Nucleus accumbens (tissue), 56 donors: ENCODE results near the gene ANKRD44.
"Not testable (repeated sequence)": the region's sequence is repeated elsewhere in the genome, so short reads cannot be mapped to it uniquely, and the experiment has no call there.

Experiments used
- DNase-seq, 56 donors: peaks; one replicate each; lab custom pipeline; 2025; lab: John Stamatoyannopoulos, UW

The ANKRD44 gene

DNA sequence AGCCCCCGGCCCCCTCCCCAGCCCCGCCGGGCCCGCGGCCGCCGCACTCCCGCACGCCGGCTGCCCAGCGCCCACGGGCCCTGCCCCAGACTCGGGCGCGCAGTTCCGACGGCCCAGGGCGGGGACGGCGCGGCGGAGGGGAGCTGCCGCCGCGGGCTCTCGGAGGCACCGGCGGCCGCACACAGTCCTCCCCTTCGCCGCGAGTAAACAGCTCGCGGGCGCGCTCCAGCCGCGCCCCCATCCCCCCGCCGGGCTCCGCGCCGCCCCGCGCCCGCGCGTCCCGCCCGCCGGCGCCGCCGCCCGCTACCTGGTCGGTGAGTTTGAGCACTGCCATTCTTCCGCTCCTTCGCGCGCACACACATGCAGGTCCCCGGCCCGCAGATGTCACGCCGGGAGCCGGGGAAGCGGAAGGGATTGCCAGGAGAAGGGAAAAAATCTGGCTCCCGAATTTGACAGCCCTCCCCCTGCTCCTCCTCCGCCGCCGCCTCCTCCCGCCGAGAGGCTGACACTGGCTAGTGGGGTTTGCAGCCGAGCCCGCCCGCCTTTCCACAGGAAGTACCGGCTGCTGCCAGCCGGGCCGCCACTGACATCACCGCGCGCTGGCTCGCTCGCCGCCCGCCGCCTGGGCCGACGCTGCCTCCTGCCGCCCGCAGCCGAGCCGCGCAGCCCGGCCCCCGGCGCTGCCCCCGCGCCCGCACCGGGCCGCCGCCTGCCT is at the start of gene ANKRD44:
TSS of gene ANKRD44 (minus strand) at position 510 of the 715 bp plus-strand sequence. CDS start at position 334, 176 bp downstream.
- DNase-seq, result peak; percentile 31 to 91 (median 82)

DNA sequence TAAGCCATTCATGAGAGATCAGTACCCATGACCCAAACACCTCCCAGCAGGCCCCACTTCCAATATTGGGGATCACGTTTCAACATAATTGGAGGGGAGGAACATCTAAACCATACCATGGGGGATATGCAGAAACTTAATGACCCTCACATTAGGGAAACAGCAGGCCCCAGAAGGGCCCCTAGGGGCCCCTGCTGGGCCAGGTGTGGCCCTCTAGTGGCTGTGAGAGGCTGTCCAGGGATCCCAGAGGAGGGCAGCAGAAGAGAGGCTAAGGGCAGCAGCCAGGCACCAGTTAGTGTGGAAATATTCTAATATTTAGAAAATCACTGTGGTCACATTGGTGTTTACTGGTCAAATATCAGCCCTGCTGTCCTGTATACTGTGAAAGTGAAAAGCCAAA is 49.3 kb upstream of the ANKRD44 start:
- DNase-seq, result no peak

DNA sequence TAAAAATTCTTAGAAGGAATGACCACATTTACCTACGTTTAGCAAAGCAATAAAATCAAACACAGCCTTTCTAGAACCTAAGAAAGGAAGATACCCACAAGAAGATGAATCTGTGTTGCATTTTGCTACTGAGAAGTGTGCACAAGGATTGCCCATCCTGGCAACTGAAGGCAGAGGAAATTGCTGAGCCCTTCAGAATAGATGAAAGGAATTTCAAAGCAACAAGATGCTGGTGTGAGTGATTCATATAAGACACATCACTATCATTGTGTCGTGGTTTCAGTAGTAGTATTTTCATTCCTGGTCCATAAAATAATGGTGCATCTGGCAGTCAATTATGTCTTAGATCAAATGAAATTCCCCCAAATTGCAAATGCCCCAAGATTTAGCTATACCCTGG is 48.4 kb upstream of the ANKRD44 start:
- no peak for DNase-seq

DNA sequence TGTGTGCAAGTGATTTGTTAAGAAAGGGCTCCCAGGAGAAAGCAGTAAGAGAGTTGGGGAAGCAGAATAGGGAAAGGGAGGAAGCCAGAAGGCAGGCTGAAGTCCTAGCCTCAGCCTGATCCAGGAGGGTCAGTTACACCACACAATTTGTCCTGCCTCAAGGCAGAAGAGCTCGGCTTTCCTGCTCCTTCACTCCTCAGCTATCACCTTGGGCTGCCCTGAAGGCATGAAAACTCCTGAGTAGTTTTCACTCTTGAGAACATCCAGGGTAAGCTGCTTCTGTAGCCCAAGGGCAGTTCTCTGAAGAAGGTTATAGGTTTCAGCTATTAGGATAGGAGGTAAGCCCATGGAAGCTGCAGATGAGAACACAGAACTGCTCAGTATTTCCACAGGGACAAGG is 47.4 kb upstream of the ANKRD44 start:
- no peak for DNase-seq

GRCh38 chr2:197356136-197356535 is 45.6 kb upstream of the ANKRD44 start:
- no peak for DNase-seq

DNA sequence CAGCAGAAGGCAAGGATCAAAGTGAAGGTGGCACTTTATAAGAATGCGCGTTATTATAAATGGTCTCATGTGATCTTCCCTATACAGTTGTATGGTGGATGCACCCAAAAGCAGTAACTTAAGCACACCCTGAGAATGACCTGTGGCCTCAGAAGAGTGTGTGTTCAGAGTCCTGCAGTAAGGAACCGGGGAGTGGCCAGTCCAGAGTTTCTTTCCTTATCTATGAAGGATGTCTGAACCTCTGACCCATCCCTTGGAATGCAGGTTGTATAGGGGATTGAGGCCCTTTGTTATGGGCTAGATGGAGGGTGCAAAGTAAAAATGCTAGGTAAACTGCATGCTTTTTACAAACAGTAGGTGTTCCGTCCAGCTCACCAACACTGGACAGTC is 43.6 kb upstream of the ANKRD44 start:
- no peak for DNase-seq

DNA sequence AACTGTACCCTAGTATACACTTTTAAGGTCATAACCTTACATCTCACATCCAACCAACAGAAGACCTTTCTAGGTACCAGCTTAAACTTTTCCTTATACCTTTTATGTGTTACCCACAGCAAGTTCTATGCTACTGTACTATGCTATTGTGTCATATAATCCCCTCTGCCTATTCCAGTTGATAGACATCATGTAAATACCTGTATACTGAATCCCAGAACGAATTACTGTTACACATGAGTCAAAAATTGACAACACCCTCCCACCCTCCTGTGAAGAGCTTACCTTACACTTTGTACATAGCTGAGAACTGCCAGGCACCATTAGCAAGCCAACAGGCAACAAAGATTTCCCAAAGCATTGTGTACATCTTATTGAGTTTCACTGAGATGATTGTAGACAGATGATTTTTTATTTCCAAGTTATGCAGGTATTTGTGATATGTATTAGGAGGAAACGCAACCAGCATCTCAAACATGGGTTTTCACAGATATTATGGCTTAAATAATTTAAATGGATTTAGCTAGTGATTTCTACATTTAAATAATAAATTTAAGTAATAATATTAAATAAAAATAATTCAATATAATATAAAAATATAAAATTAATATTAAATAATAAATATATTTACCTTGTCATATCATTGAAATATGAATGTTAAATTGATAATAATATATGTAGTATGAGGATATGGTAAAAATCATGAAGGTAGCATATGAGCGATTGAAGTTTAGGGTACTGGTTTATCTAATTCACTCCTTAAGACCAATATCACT is 43.0 kb upstream of the ANKRD44 start:
- no peak for DNase-seq

DNA sequence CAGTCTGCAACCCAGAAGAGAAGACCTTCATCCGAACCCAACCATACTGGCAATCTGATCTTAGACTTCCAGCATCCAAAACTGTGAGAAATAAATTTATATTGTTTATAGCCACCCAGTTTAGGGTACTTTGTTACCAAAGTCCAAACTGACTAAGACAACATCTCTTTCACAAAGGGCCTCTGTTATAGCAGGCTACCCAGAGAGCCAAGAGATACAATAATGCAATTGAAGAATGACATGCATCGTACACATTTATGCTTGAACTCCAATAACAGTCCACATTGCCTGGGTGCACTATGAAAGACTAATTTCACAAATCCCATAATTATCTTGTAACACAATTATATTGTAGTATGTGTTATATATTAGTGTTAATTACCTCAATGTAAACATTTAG is 39.1 kb upstream of the ANKRD44 start:
- DNase-seq, result no peak

GRCh38 chr2:197348721-197349360 is 38.3 kb upstream of the ANKRD44 start:
- no peak for DNase-seq

DNA sequence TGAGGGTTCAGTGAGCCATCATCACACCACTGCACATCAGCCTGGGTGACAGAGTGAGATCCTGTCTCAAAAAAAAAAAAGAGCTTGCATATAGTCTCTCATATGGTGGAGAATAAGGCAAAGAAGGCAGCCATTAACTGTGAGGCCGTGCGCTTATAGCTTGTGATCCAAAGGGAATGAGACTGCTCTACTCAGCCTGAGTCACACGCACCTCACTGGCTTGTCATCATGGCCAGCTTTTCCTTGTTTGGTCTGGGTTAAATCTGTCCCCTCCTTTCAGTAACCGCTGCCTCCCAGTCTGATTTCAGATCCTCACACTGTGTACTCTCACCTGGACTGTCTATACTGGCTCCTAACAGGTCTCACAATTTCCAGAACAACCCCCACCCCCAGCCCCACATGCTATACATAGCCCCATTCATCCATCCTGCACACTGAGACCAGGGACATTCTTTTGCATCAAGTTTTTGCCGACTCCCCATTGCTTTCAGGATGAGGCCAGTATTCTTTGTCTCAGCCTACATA is 35.3 kb upstream of the ANKRD44 start:
- DNase-seq, result no peak

DNA sequence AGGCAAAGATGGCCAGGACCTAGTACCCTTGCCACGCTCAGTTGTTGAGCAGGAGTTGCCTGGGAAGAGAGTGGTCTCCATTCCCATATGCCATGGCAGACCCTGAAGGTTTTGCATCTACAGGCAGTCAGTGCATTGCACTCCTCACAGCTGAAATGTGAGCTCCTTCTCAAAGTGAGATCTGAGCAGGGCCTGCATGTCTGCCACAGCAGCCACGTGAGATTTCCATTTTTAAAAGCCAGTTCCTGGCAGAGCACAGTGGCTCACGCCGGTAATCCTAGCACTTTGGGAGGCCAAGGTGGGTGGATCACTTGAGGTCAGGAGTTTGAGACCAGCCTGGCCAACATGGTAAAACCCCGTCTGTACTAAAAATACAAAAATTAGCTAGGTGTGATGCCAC is 33.4 kb upstream of the ANKRD44 start:
- DNase-seq, result not testable (repeated sequence)

DNA sequence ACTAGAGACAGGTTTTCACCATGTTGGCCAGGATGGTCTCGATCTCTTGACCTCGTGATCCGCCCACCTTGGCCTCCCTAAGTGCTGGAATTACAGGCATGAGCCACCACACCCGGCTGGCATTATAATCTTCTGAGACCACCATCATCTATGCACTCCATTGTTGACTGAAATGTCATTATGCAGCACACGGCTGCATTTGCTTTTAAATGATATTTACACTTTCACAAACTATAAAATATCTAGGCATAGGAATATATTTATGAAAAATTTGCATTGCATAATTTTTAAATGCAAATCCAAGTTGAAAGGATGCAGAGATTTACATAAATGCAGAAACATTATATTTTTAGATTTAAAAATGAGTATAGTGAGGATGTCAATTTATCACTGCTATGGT is 30.0 kb upstream of the ANKRD44 start:
- no peak for DNase-seq

DNA sequence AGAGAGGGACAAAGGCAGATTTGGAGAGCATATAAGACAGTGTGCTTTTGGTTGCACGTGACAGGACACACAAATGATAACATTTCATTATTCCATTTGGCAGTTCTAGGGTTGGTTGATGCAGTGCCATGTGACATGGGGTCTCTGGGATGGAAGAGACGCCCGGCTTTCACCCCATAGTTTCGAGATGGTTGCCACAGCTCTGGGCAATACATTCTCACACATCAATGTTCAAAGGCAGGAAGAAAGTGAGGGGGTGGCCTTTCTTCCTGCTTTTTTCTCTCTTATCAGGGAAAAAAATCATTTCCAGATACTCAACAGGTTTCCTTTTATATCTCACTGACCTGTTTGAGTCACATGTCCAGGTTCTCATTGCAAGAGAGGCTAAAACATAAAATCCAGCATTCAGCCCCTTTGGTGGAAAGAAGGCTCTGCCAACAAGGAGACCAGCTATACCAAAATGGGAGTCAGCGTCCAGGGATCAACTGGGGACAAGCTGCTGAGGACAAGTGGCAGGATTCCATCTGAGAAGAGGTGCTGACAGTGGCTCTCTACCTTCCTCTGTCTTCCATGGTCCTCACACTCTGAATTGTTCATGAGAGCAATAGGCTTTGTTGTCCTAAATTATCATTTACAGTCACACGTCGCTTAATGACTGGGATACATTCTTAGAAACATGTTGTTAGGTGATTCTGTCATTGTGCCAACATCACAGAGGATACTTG is 29.1 kb upstream of the ANKRD44 start:
- no peak for DNase-seq

GRCh38 chr2:197339016-197339415 is 28.4 kb upstream of the ANKRD44 start:
- no peak for DNase-seq

DNA sequence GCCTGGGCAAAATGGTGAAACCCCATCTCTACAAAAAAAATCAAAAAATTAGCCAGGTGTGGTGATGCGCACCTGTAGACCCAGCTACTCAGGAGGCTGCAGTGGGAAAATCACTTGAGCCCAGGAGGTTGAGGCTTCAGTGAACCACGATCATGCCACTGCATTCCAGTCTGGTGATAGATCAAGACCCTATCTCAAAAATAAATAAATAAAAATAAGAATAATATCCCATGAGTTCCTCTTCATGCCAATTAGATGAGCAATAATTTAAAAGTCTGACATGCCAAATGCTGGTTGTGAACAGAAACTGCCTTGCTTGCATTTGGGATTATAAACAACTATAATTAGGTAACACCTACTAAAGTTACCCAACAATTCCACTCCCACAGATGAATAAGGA is 22.1 kb upstream of the ANKRD44 start:
- no peak for DNase-seq

- no peak for DNase-seq
Observed at GRCh38 chr2:197328461-197328860, 17.9 kb upstream of the ANKRD44 start.

DNA sequence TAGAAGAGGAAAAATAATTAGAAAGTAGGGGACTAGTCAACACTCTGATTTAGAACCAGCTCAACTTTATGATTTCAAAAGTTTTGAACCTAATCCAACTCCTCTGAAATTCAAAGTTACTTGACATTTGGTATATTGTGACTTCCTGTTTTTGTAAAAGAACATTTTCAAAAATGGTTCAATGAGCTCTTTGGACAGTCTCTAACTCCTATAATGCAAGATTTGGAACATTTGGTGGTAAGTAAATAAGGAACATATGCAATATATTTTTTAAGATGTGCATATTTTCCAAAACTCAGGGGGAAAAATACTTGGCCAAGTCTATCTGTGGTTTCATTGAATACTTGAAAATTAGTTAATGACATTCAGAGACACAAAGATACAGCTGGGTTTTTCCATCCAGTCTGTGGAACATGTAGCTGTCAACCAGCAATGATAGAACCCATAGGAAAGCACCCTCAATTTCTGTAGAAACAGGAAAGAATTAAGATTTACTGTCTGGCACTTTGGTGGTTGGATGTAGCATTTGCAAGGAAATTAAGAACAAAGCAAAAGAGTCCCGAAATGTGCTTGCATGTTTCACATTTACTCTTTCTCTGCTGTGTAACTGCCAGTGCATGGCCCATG is 17.0 kb upstream of the ANKRD44 start:
- no peak for DNase-seq

DNA sequence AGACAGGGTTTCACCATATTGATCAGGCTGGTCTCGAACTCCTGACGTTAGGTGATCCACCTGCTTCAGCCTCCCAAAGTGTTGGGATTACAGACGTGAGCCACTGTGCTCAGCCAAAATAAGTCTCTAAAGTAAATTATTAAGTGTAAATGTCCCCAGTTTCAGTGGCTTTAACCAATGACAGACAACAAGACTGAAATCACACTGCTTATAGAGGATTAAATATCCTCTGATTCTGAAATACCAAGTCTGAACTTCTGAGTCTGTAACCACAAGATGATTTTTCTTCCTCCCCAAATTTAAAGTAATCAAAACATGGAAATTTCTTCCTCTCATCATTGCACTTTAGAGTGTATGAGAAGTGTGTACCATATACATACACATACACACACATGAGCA is 16.5 kb upstream of the ANKRD44 start:
- no peak for DNase-seq

DNA sequence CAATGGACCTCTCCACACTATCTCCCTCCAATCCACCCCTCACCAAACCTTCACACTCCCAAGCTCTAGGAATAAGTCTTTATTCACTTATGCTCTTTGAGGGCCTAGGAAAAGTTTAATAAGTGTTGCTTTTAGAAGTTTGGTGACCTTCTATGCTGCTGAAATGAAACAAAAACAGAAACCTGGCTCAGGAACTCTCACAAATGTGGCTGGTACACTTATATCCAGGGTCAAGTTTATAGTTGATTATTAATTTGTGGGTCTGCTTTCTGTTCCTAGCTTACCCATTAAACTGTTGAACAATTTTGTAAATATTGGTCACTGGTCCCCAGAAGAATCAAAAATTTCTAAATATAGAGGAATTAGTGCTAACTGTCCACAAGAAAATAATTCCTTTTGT is 14.2 kb upstream of the ANKRD44 start:
- no peak for DNase-seq
